ENCODE measurements around the gene NKAIN2.

The NKAIN2 gene

GRCh38 chr6:124819346-124819745, 1015.7 kb downstream of the NKAIN2 start:
- TF ChIP-seq ARNTL (CRISPR knock-in tag; IDR thresholded peaks at IDR 0.05; ENCODE audit: borderline replicate concordance, low read depth) (no peak), ZC3H10 (CRISPR knock-in tag; IDR thresholded peaks at IDR 0.05) (no peak)

GRCh38 chr6:124822204-124822613, 1018.5 kb downstream of the NKAIN2 start:
- no peak for ATAC-seq
- TF ChIP-seq ZNF565 (CRISPR knock-in tag; conservative IDR thresholded peaks at IDR 0.05; ENCODE audit: low read depth) (no peak), OSR1 (CRISPR knock-in tag; IDR thresholded peaks at IDR 0.05) (no peak), ZNF8 (CRISPR knock-in tag; IDR thresholded peaks at IDR 0.05) (no peak), BACH2 (CRISPR knock-in tag; IDR thresholded peaks at IDR 0.05; ENCODE audit: borderline replicate concordance) (no peak), CSDC2 (CRISPR knock-in tag; IDR thresholded peaks at IDR 0.05) (no peak), TOX (CRISPR knock-in tag; IDR thresholded peaks at IDR 0.05; ENCODE audit: borderline replicate concordance) (no peak), PATZ1 (CRISPR knock-in tag; IDR thresholded peaks at IDR 0.05; ENCODE audit: borderline replicate concordance) (no peak), ZNF70 (CRISPR knock-in tag; IDR thresholded peaks at IDR 0.05) (no peak), GLIS3 (CRISPR knock-in tag; IDR thresholded peaks at IDR 0.05) (no peak), ISL1 (CRISPR knock-in tag; IDR thresholded peaks at IDR 0.05) (no peak), RARB (CRISPR knock-in tag; IDR thresholded peaks at IDR 0.05) (no peak), ZC3H10 (CRISPR knock-in tag; IDR thresholded peaks at IDR 0.05) (no peak), PPARA (CRISPR knock-in tag; IDR thresholded peaks at IDR 0.05; ENCODE audit: borderline replicate concordance) (no peak), TCF4 (CRISPR knock-in tag; IDR thresholded peaks at IDR 0.05; ENCODE audit: borderline replicate concordance) (no peak), ARNTL (CRISPR knock-in tag; IDR thresholded peaks at IDR 0.05; ENCODE audit: borderline replicate concordance, low read depth) (no peak), CREB5 (CRISPR knock-in tag; IDR thresholded peaks at IDR 0.05; ENCODE audit: low read depth) (no peak), ZFP3 (CRISPR knock-in tag; IDR thresholded peaks at IDR 0.05) (no peak)
- TF ChIP-seq, protein P1, sequence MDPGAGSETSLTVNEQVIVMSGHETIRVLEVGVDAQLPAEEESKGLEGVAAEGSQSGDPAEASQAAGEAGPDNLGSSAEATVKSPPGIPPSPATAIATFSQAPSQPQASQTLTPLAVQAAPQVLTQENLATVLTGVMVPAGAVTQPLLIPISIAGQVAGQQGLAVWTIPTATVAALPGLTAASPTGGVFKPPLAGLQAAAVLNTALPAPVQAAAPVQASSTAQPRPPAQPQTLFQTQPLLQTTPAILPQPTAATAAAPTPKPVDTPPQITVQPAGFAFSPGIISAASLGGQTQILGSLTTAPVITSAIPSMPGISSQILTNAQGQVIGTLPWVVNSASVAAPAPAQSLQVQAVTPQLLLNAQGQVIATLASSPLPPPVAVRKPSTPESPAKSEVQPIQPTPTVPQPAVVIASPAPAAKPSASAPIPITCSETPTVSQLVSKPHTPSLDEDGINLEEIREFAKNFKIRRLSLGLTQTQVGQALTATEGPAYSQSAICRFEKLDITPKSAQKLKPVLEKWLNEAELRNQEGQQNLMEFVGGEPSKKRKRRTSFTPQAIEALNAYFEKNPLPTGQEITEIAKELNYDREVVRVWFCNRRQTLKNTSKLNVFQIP (CRISPR knock-in tag; IDR thresholded peaks at IDR 0.05; ENCODE audit: borderline replicate concordance, low read depth): no peak
- TF ChIP-seq, protein P2, sequence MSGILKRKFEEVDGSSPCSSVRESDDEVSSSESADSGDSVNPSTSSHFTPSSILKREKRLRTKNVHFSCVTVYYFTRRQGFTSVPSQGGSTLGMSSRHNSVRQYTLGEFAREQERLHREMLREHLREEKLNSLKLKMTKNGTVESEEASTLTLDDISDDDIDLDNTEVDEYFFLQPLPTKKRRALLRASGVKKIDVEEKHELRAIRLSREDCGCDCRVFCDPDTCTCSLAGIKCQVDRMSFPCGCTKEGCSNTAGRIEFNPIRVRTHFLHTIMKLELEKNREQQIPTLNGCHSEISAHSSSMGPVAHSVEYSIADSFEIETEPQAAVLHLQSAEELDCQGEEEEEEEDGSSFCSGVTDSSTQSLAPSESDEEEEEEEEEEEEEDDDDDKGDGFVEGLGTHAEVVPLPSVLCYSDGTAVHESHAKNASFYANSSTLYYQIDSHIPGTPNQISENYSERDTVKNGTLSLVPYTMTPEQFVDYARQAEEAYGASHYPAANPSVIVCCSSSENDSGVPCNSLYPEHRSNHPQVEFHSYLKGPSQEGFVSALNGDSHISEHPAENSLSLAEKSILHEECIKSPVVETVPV (CRISPR knock-in tag; IDR thresholded peaks at IDR 0.05): no peak

More at GRCh38 chr6:124819346-124819745, 1015.7 kb downstream of the NKAIN2 start:
- ATAC-seq: no peak

DNA sequence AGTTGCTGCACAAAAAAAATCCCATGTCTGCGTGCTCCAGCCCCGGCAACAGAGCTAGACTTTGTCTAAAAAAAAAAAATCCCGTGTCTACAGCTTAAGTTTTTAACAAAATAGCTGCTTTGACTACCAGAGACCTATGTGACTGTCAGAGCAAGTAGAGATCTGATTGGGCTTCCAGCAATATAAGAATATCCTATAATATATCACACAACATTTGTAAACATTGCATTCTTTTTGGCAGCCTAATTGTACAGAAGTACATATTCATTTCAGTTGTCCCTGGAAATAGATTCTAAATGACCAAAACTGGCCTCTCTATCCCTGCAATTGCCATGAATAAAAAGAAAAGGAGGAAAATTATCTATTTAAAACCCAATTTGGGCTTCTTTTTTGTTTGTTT, 1019.1 kb downstream of the NKAIN2 start:
- ATAC-seq: no peak
- TF ChIP-seq RARB (CRISPR knock-in tag; IDR thresholded peaks at IDR 0.05): no peak
- no peak for TF ChIP-seq ZNF565 (CRISPR knock-in tag; conservative IDR thresholded peaks at IDR 0.05; ENCODE audit: low read depth)
- no peak for TF ChIP-seq ISL1 (CRISPR knock-in tag; IDR thresholded peaks at IDR 0.05)
- no peak for TF ChIP-seq ARNTL (CRISPR knock-in tag; IDR thresholded peaks at IDR 0.05; ENCODE audit: borderline replicate concordance, low read depth)
- no peak for TF ChIP-seq PATZ1 (CRISPR knock-in tag; IDR thresholded peaks at IDR 0.05; ENCODE audit: borderline replicate concordance)
- no peak for TF ChIP-seq ZC3H10 (CRISPR knock-in tag; IDR thresholded peaks at IDR 0.05)
- no peak for TF ChIP-seq OSR1 (CRISPR knock-in tag; IDR thresholded peaks at IDR 0.05)
- no peak for TF ChIP-seq CSDC2 (CRISPR knock-in tag; IDR thresholded peaks at IDR 0.05)
- TF ChIP-seq, protein P3, sequence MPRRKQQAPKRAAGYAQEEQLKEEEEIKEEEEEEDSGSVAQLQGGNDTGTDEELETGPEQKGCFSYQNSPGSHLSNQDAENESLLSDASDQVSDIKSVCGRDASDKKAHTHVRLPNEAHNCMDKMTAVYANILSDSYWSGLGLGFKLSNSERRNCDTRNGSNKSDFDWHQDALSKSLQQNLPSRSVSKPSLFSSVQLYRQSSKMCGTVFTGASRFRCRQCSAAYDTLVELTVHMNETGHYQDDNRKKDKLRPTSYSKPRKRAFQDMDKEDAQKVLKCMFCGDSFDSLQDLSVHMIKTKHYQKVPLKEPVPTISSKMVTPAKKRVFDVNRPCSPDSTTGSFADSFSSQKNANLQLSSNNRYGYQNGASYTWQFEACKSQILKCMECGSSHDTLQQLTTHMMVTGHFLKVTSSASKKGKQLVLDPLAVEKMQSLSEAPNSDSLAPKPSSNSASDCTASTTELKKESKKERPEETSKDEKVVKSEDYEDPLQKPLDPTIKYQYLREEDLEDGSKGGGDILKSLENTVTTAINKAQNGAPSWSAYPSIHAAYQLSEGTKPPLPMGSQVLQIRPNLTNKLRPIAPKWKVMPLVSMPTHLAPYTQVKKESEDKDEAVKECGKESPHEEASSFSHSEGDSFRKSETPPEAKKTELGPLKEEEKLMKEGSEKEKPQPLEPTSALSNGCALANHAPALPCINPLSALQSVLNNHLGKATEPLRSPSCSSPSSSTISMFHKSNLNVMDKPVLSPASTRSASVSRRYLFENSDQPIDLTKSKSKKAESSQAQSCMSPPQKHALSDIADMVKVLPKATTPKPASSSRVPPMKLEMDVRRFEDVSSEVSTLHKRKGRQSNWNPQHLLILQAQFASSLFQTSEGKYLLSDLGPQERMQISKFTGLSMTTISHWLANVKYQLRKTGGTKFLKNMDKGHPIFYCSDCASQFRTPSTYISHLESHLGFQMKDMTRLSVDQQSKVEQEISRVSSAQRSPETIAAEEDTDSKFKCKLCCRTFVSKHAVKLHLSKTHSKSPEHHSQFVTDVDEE (CRISPR knock-in tag; IDR thresholded peaks at IDR 0.05): no peak
- no peak for TF ChIP-seq BACH2 (CRISPR knock-in tag; IDR thresholded peaks at IDR 0.05; ENCODE audit: borderline replicate concordance)
- TF ChIP-seq TCF4 (CRISPR knock-in tag; IDR thresholded peaks at IDR 0.05; ENCODE audit: borderline replicate concordance): no peak
- no peak for TF ChIP-seq ZNF8 (CRISPR knock-in tag; IDR thresholded peaks at IDR 0.05)
- no peak for TF ChIP-seq GLIS3 (CRISPR knock-in tag; IDR thresholded peaks at IDR 0.05)
- no peak for TF ChIP-seq TOX (CRISPR knock-in tag; IDR thresholded peaks at IDR 0.05; ENCODE audit: borderline replicate concordance)
- TF ChIP-seq PPARA (CRISPR knock-in tag; IDR thresholded peaks at IDR 0.05; ENCODE audit: borderline replicate concordance): no peak
- TF ChIP-seq ZFP3 (CRISPR knock-in tag; IDR thresholded peaks at IDR 0.05): no peak
